Mammary epithelial cell (primary cell): ENCODE results near the gene SULT1A2.

Source experiments
- CTCF ChIP-seq, 2 donors: IDR thresholded peaks in 1 of 2; conservative IDR thresholded peaks in 1 of 2; 2 replicates each; pipeline ENCODE4 v1.5.1; 2011 to 2012; ENCODE audit warnings: inconsistent platforms in 2 of 2, low read length in 2 of 2, mild to moderate bottlenecking in 2 of 2, control low read depth in 1 of 2, low read depth in 1 of 2; ENCODE audit not compliant: insufficient read depth in 1 of 2; ENCODE audit errors: extremely low read depth in 1 of 2
- EZH2 ChIP-seq: IDR thresholded peaks from 2 replicates; pipeline ENCODE4 v1.6.1; 2012; ENCODE audit warnings: low read length, inconsistent platforms, borderline replicate concordance

- no peak for TF ChIP-seq CTCF (conservative IDR thresholded peaks at IDR 0.05 in 1 of 2, IDR thresholded peaks at IDR 0.05 in 1 of 2; ENCODE audit: extremely low read depth in 1 of 2, insufficient read depth in 1 of 2, low read depth in 1 of 2, low read length in 2 of 2)
- TF ChIP-seq EZH2, result no peak
Observed at GRCh38 chr16:28569021-28569420, 27.8 kb downstream of the SULT1A2 start.
